Spleen (tissue), 11 donors: ENCODE measurements around the gene ABCC3. TPM values are rescaled to one million over a fixed set of nuclear protein-coding genes. Genes with fewer than 3 reads are reported as not detected.

Experiments
- DNase-seq: peaks from one replicate; pipeline ENCODE4 v3.0.0-alpha.2; 2020
- H3K27ac ChIP-seq, 8 donors: fragments of 200-600 bp; sonication (generic) in 7 of 8; 1 replicate in 4 of 8; 2 replicates in 4 of 8; pipeline versions ENCODE4 v1.5.0 to v1.8.0; 2016 to 2021; ENCODE audit warnings: inconsistent platforms in 4 of 8, mild to moderate bottlenecking in 4 of 8, moderate library complexity in 1 of 8
- H3K27me3 ChIP-seq, 7 donors: fragments of 200-600 bp; sonication (generic) in 6 of 7; replicated peaks in 1 of 7; 1 replicate in 4 of 7; 2 replicates in 3 of 7; pipeline versions ENCODE4 v1.5.0 to v1.8.0; 2016 to 2021; ENCODE audit warnings: inconsistent platforms in 3 of 7, mild to moderate bottlenecking in 1 of 7
- H3K36me3 ChIP-seq, 6 donors: fragments of 200-600 bp; sonication (generic) in 5 of 6; 1 replicate in 4 of 6; 2 replicates in 2 of 6; pipeline versions ENCODE4 v1.5.0 to v1.8.0; 2016 to 2021; ENCODE audit warnings: inconsistent platforms in 2 of 6
- H3K4me1 ChIP-seq, 6 donors: fragments of 200-600 bp; sonication (generic) in 5 of 6; 1 replicate in 3 of 6; 2 replicates in 3 of 6; pipeline versions ENCODE4 v1.5.0 to v1.8.0; 2016 to 2021; ENCODE audit warnings: inconsistent platforms in 3 of 6
- H3K4me3 ChIP-seq, 8 donors: fragments of 200-600 bp; sonication (generic) in 7 of 8; 1 replicate in 4 of 8; 2 replicates in 4 of 8; pipeline versions ENCODE4 v1.5.0 to v1.8.0; 2016 to 2021; ENCODE audit warnings: inconsistent platforms in 4 of 8, mild to moderate bottlenecking in 4 of 8, moderate library complexity in 2 of 8
- H3K9me3 ChIP-seq, 8 donors: fragments of 200-600 bp; sonication (generic) in 7 of 8; 1 replicate in 4 of 8; 2 replicates in 4 of 8; pipeline versions ENCODE4 v1.5.0 to v1.8.0; 2016 to 2021; ENCODE audit warnings: inconsistent platforms in 4 of 8
- CTCF ChIP-seq, 11 experiments: fragments of 200-600 bp in 7 of 11; fragments of 450-650 bp in 4 of 11; sonication (generic) in 4 of 11; IDR thresholded peaks in 8 of 11; conservative IDR thresholded peaks in 3 of 11; 1 replicate in 7 of 11; 2 replicates in 4 of 11; pipeline versions ENCODE4 v1.4.0 to v1.8.0; 2016 to 2021; ENCODE audit warnings: antibody characterized with exemption in 11 of 11, inconsistent platforms in 4 of 11, mild to moderate bottlenecking in 1 of 11
- POLR2A ChIP-seq, 3 donors: fragments of 450-650 bp; IDR thresholded peaks; one replicate each; pipeline ENCODE4 v1.5.1; 2017; ENCODE audit warnings: antibody characterized with exemption in 3 of 3, mild to moderate bottlenecking in 1 of 3
- POLR2AphosphoS5 ChIP-seq, 3 donors: sonication (generic); formaldehyde crosslinking; IDR thresholded peaks; one replicate each; pipeline ENCODE4 v1.5.1; 2017; ENCODE audit warnings: antibody characterized with exemption in 3 of 3
- WGBS, 5 donors: extraction: QIAGEN DNeasy Blood & Tissue Kit in 3 of 5; methylation state at CpG; one replicate each; pipeline versions ENCODE4 v1.1.5 to v1.1.7; 2013 to 2018; 5-methylcytosine and 5-hydroxymethylcytosine counted together
- intact Hi-C: fragments of 100-400 bp; cut with DNase I; formaldehyde crosslinking; loops from one replicate; pipeline ENCODE4 v1.15.0; 2023; ENCODE audit warnings: low total_unique reads
- polyA plus RNA-seq, 3 donors: library from polyadenylated mRNA; stranded (reverse); fragments of 200-250 nt; gene quantifications; one replicate each; pipeline ENCODE4 v1.2.1, GENCODE V29; 2013
- total RNA-seq, 7 donors: library from RNA; depleted of rRNA in 3 of 7; stranded (reverse); fragments of >200 nt in 3 of 7; fragmentation: NEBNext Ultra II Directional in 4 of 7; extraction: Animal tissue kit (Norgen Biotek cat#: 25700) in 4 of 7; gene quantifications; one replicate each; pipeline versions ENCODE4 v1.1.0 to v1.2.1, GENCODE V29; 2016 to 2021
- donor health status: healthy with polysubstance abuse.
- donor health status: DM: no; HTN: no; CAD: no; lungs with moderate emphysema.
- donor health status: DM: no; HTN: no; CAD: no.
- donor health status: Bipolar disorder and iron deficiency.
- donor health status: healthy.
- donor health status: DM: no; HTN: no; CAD: no.
- donor health status: DM: yes; HTN: yes; CAD: no.

ABCC3 gene
- total and polyA plus RNA-seq, 10 donors: 8.6 to 37.1 (median 30.0) TPM

GRCh38 chr17:50625032-50625871 lies 9.4 kb upstream of the ABCC3 start:
- TF ChIP-seq POLR2A (IDR thresholded peaks at IDR 0.05) (no peak), CTCF (IDR thresholded peaks at IDR 0.05 in 8 of 11, conservative IDR thresholded peaks at IDR 0.05 in 3 of 11) (no peak), POLR2AphosphoS5 (IDR thresholded peaks at IDR 0.05) (no peak)
- Histone ChIP-seq H3K4me1 (peaks cover 0 to 18% (median 7%) of the 10 kb centered on the region in 6 donors), H3K4me3 (no peak overlapping the region), H3K27me3 (peaks cover 0 to 86% (median 26%) of the 10 kb centered on the region in 7 donors), H3K27ac (no peak overlapping the region), H3K36me3 (no peaks in the 10 kb centered on the region), H3K9me3 (no peaks in the 10 kb centered on the region)
- intact Hi-C loops: loop anchor here (10.0 kb wide), 1 partner anchor 70 kb away; no protein-coding TSS in a partner anchor
- 79 to 86% (median 85%) methylated on average over 18 to 19 of the region's 19 CpGs for WGBS, 5 donors
- DNase-seq: no peak

GRCh38 chr17:50626037-50626574 lies 8.6 kb upstream of the ABCC3 start:
- peak; percentile 86 for DNase-seq
- Histone ChIP-seq H3K4me3 (no peak overlapping the region), H3K27ac (no peak overlapping the region), H3K27me3 (peaks cover 0 to 88% (median 29%) of the 10 kb centered on the region in 7 donors), H3K4me1 (peaks cover 0 to 25% (median 11%) of the 10 kb centered on the region in 6 donors), H3K9me3 (no peaks in the 10 kb centered on the region), H3K36me3 (no peaks in the 10 kb centered on the region)
- 14 to 49% (median 46%) methylated on average over 5 to 19 of the region's 19 CpGs for WGBS, 5 donors
- intact Hi-C loops: loop anchor here (10.0 kb wide), 1 partner anchor 71 kb away; no protein-coding TSS in a partner anchor
- TF ChIP-seq POLR2AphosphoS5 (IDR thresholded peaks at IDR 0.05): peak in 2 of 3 donors; percentile 19 to 27
- peak; percentile 44 to 82 (median 73) for TF ChIP-seq CTCF (IDR thresholded peaks at IDR 0.05 in 8 of 11, conservative IDR thresholded peaks at IDR 0.05 in 3 of 11)
- TF ChIP-seq POLR2A (IDR thresholded peaks at IDR 0.05): no peak

GRCh38 chr17:50627036-50627781 lies 7.5 kb upstream of the ABCC3 start:
- Histone ChIP-seq H3K36me3 (no peaks in the 10 kb centered on the region), H3K27ac (no peak overlapping the region), H3K4me1 (peaks cover 0 to 36% (median 16%) of the 10 kb centered on the region in 6 donors), H3K27me3 (peaks cover 0 to 89% (median 29%) of the 10 kb centered on the region in 7 donors), H3K9me3 (no peaks in the 10 kb centered on the region), H3K4me3 (no peak overlapping the region)
- TF ChIP-seq CTCF (IDR thresholded peaks at IDR 0.05 in 8 of 11, conservative IDR thresholded peaks at IDR 0.05 in 3 of 11) (no peak), POLR2A (IDR thresholded peaks at IDR 0.05) (no peak), POLR2AphosphoS5 (IDR thresholded peaks at IDR 0.05) (no peak)
- intact Hi-C loops: loop anchor here (10.0 kb wide), 1 partner anchor 72 kb away; no protein-coding TSS in a partner anchor
- WGBS, 5 donors: 80 to 85% (median 83%) methylated on average over 17 of the region's 17 CpGs
- no peak for DNase-seq
